Endothelial cell of umbilical vein (primary cell): ENCODE results near the gene CFI.

Experiments
- CTCF ChIP-seq, 2 donors: IDR thresholded peaks; 1 replicate in 1 of 2; 2 replicates in 1 of 2; pipeline ENCODE4 v1.5.1; 2011; ENCODE audit warnings: low read length in 2 of 2, mild to moderate bottlenecking in 2 of 2, moderate library complexity in 2 of 2, control low read depth in 1 of 2, inconsistent platforms in 1 of 2, low read depth in 1 of 2; ENCODE audit not compliant: insufficient read depth in 1 of 2; ENCODE audit errors: extremely low read depth in 1 of 2
- MAX ChIP-seq: IDR thresholded peaks from 2 replicates; pipeline ENCODE4 v1.6.1; 2011; ENCODE audit not compliant: insufficient read depth, insufficient read length

GRCh38 chr4:109723110-109723509 lies 78.7 kb downstream of the CFI start:
- no peak for TF ChIP-seq CTCF (IDR thresholded peaks at IDR 0.05; ENCODE audit: extremely low read depth in 1 of 2, insufficient read depth in 1 of 2, low read depth in 1 of 2, low read length in 2 of 2)
- no peak for TF ChIP-seq MAX
